HepG2 (cell line): ENCODE results near the gene RAB3C. TPM values are rescaled to one million over a fixed set of nuclear protein-coding genes. Genes with fewer than 3 reads are reported as not detected.

Experiments used
- ATAC-seq: fragments of 200-7000 bp; cut with Tn5 transposase; 3 replicates; pipeline ENCODE4 v1.9.1; 2020; ENCODE audit warnings: mild to moderate bottlenecking, moderate library complexity
- BruUV-seq: library from RNA; stranded (reverse); fragments of 400-500 nt; replicated peaks from 2 replicates; lab custom pipeline; 2021; lab: Mats Ljungman, UMichigan
- CTCF ChIA-PET: fragments of 300-600 bp; formaldehyde crosslinking; extraction: SDS; loops from one replicate; lab custom pipeline; 2021; ENCODE audit warnings: low total read pairs, inconsistent platforms, low intra/inter-chr PET ratio; lab: Yijun Ruan, JAX
- POLR2A ChIA-PET: fragments of 350-600 bp; sonication (Branson Sonifier 250); formaldehyde crosslinking; loops from one replicate; lab custom pipeline; 2020; ENCODE audit warnings: antibody characterized with exemption, inconsistent platforms; lab: Yijun Ruan, JAX
- DNase-seq: peaks from one replicate; pipeline ENCODE4 v3.0.0-alpha.2; 2015; ENCODE audit warnings: low spot score
- FAIRE-seq: peaks from 3 replicates; lab custom pipeline; 2011; peaks lifted over from hg19 to GRCh38; lab: Jason Lieb, UNC
- H2AFZ ChIP-seq: one replicate; pipeline ENCODE4 v1.6.1; 2011; ENCODE audit warnings: low read length, inconsistent platforms
- H3K27ac ChIP-seq: fragments of 300-600 bp; 3 replicates; pipeline ENCODE4 v1.8.0; 2011; ENCODE audit warnings: mixed run types, mild to moderate bottlenecking, mixed read lengths, low read length, inconsistent platforms; ENCODE audit not compliant: insufficient read depth; ENCODE audit errors: extremely low read length
- H3K27me3 ChIP-seq, 2 experiments: fragments of 200-600 bp in 1 of 2; 2 replicates in 1 of 2; 3 replicates in 1 of 2; pipeline versions ENCODE4 v1.6.0 to v1.8.0; 2011; ENCODE audit warnings: low read length in 2 of 2, mild to moderate bottlenecking in 2 of 2, moderate library complexity in 2 of 2, inconsistent platforms in 1 of 2; ENCODE audit not compliant: insufficient read depth in 2 of 2, control insufficient read depth in 1 of 2
- H3K36me3 ChIP-seq, 2 experiments: fragments of 200-600 bp in 1 of 2; replicated peaks in 1 of 2; 2 replicates in 1 of 2; 3 replicates in 1 of 2; pipeline versions ENCODE4 v1.5.1 to v1.8.0; 2011; ENCODE audit warnings: low read length in 2 of 2, inconsistent platforms in 1 of 2; ENCODE audit not compliant: insufficient read depth in 2 of 2, control insufficient read depth in 1 of 2
- H3K4me1 ChIP-seq: 2 replicates; pipeline ENCODE4 v1.5.1; 2012; ENCODE audit warnings: low read length, inconsistent platforms; ENCODE audit not compliant: insufficient read depth
- H3K4me2 ChIP-seq: 2 replicates; pipeline ENCODE4 v1.6.0; 2011; ENCODE audit warnings: low read depth, low read length, inconsistent platforms
- H3K4me3 ChIP-seq, 3 experiments: fragments of 200-600 bp in 1 of 3; sonication (generic), shearing (Covaris generic) in 1 of 3; replicated peaks in 1 of 3; 2 replicates each; pipeline ENCODE4 v1.5.1; 2011 to 2016; ENCODE audit warnings: low read length in 3 of 3, inconsistent platforms in 2 of 3, low read depth in 2 of 3, mild to moderate bottlenecking in 2 of 3, control low read depth in 1 of 3, mixed read lengths in 1 of 3; ENCODE audit not compliant: insufficient read depth in 1 of 3
- H3K79me2 ChIP-seq: one replicate; pipeline ENCODE4 v1.6.1; 2011; ENCODE audit warnings: low read length, inconsistent platforms; ENCODE audit not compliant: insufficient read depth
- H3K9ac ChIP-seq: 2 replicates; pipeline ENCODE4 v1.6.0; 2011; ENCODE audit warnings: mild to moderate bottlenecking, low read depth, low read length, inconsistent platforms; ENCODE audit not compliant: insufficient read depth
- H3K9me3 ChIP-seq: 2 replicates; pipeline ENCODE4 v1.5.1; 2012; ENCODE audit warnings: mild to moderate bottlenecking, low read length
- H4K20me1 ChIP-seq: 2 replicates; pipeline ENCODE4 v1.6.0; 2011; ENCODE audit warnings: inconsistent platforms, mild to moderate bottlenecking, low read length, moderate library complexity; ENCODE audit not compliant: insufficient read depth
- NFIC ChIP-seq: IDR thresholded peaks from 2 replicates; pipeline ENCODE4 v1.6.1; 2012; ENCODE audit warnings: mild to moderate bottlenecking, low read length, inconsistent platforms
- YEATS2 ChIP-seq: sonication (generic); formaldehyde crosslinking; IDR thresholded peaks from 2 replicates; pipeline ENCODE4 v1.4.0; 2020; ENCODE audit warnings: missing genetic modification reagents, borderline replicate concordance
- ZFP1 ChIP-seq: IDR thresholded peaks from 2 replicates; pipeline ENCODE4 v1.6.1; 2016
- ZNF7 ChIP-seq: IDR thresholded peaks from 2 replicates; pipeline ENCODE4 v1.6.1; 2016; ENCODE audit warnings: missing biosample characterization, missing genetic modification reagents
- WGBS: methylation state at CpG from one replicate; pipeline ENCODE4 v1.1.6; 2017; ENCODE audit warnings: low lambda C conversion rate; 5-methylcytosine and 5-hydroxymethylcytosine counted together
- in situ Hi-C: cut with HindIII; loops from 2 replicates; pipeline ENCODE4 v1.10.0; 2017; ENCODE audit warnings: low pct_unique_long_range_greater_than_20kb; ENCODE audit not compliant: extremely low pct_ligation_motif_present
- intact Hi-C: fragments of 100-400 bp; cut with micrococcal nuclease; formaldehyde crosslinking; loops from one replicate; pipeline ENCODE4 v1.10.0; 2022; ENCODE audit not compliant: unreplicated experiment
- polyA plus RNA-seq, 8 experiments: library from polyadenylated mRNA; depleted of rRNA in 3 of 8; stranded (reverse) in 7 of 8; unstranded in 1 of 8; fragments of >200 nt; fragmentation: Illumina TruSeq in 4 of 8; extraction: Trizol in 4 of 8; gene quantifications; 2 replicates each; pipeline versions ENCODE4 v1.2.1 to v1.2.3, GENCODE V29; 2011 to 2016; ENCODE audit warnings: low read depth in 4 of 8, missing spikeins in 1 of 8, mixed read lengths in 1 of 8; ENCODE audit not compliant: insufficient read depth in 1 of 8
- total RNA-seq, 5 experiments: library from RNA; depleted of rRNA; stranded (reverse); fragments of >200 nt; fragmentation: Illumina TruSeq; extraction: Trizol; gene quantifications; 2 replicates each; pipeline ENCODE4 v1.2.3, GENCODE V29; 2016; ENCODE audit warnings: low read depth in 1 of 5

Gene RAB3C
- total and polyA plus RNA-seq, 2 of the 13 experiments (the other 11 are each of a cell fraction or from before 2014, with no cell fraction given): not detected

- DNase-seq (no peak), FAIRE-seq (no peak), ATAC-seq (no peak)
- ChIA-PET POLR2A (no interaction called here), CTCF (no interaction called here)
- Histone ChIP-seq H3K27ac (no peak overlapping the region), H3K4me1 (peaks cover 9% of the 10 kb centered on the region), H3K9ac (no peak overlapping the region), H4K20me1 (no peaks in the 10 kb centered on the region), H3K9me3 (no peaks in the 10 kb centered on the region), H3K27me3 (no peaks in the 10 kb centered on the region), H2AFZ (no peak overlapping the region), H3K79me2 (no peaks in the 10 kb centered on the region), H3K4me2 (no peak overlapping the region), H3K36me3 (no peaks in the 10 kb centered on the region), H3K4me3 (no peak overlapping the region)
- intact Hi-C loops (loop anchor here (5.0 kb wide), 1 partner anchor 1074 kb away; no protein-coding TSS in a partner anchor), in situ Hi-C loops (no loop called here)
- no TSS peak for BruUV-seq
- WGBS: 46% methylated on average over 5 of the region's 5 CpGs
- no peak for TF ChIP-seq ZNF7 (CRISPR knock-in tag)
These were observed 268.7 kb downstream of the RAB3C start for GRCh38 chr5:58851571-58851970.

DNA sequence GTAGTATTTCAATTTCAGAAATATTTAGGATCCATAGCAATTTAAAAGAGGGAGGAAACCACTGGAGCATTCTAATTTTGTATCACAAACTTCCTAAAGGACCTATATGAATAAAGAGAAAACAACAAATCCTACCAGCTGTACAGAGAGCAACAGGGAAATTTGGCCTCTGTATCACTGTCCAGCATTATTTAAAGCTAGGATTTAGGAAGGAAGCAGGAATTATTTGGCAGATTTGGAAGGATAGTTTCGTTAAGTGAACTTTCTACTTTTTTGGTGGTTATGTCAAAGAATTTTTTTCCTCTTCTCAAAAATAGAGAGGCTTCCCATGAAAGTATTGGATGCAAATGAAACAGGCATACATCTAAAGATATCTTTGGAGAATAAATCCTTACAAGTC lies 269.7 kb downstream of the RAB3C start:
- Histone ChIP-seq H3K36me3 (no peaks in the 10 kb centered on the region), H3K4me1 (peaks cover 9% of the 10 kb centered on the region), H4K20me1 (no peaks in the 10 kb centered on the region), H3K27ac (no peak overlapping the region), H3K4me2 (no peak overlapping the region), H3K9me3 (no peaks in the 10 kb centered on the region), H3K4me3 (no peak overlapping the region)
- in situ Hi-C loops: no loop called here
- CTCF ChIA-PET: no interaction called here
- ATAC-seq: no peak
- BruUV-seq: no TSS peak
- TF ChIP-seq NFIC: no peak
- no peak for TF ChIP-seq ZFP1 (CRISPR knock-in tag)
- no peak for TF ChIP-seq YEATS2 (CRISPR knock-in tag)
- TF ChIP-seq, all 625 proteins: peak for 0
- FAIRE-seq (no peak), DNase-seq (no peak)
- Histone ChIP-seq H3K9ac (no peak overlapping the region), H2AFZ (no peak overlapping the region), H3K27me3 (no peaks in the 10 kb centered on the region), H3K79me2 (no peaks in the 10 kb centered on the region)
- intact Hi-C loops: loop anchor here (5.0 kb wide), 1 partner anchor 1075 kb away; no protein-coding TSS in a partner anchor
- 0% methylated on average over 1 of the region's 1 CpG for WGBS
- POLR2A ChIA-PET: no interaction called here
